K562 (cell line): ENCODE results near the gene SORCS1. TPM values are rescaled to one million over a fixed set of nuclear protein-coding genes. Genes with fewer than 3 reads are reported as not detected.
A peak's percentile ranks its signal among the peaks of the same experiment; 100 is the strongest.

Source experiments
- ETV6 ChIP-seq, 3 experiments: fragments of 150-350 bp in 1 of 3; sonication (generic) in 1 of 3; formaldehyde crosslinking in 1 of 3; IDR thresholded peaks; 2 replicates each; pipeline versions ENCODE4 v1.6.1 to v1.8.0; 2014 to 2022; ENCODE audit warnings: borderline replicate concordance in 2 of 3, low read depth in 2 of 3, antibody characterized with exemption in 1 of 3, low read length in 1 of 3, mild to moderate bottlenecking in 1 of 3, missing genetic modification reagents in 1 of 3
- GTF2A2 ChIP-seq: IDR thresholded peaks from 2 replicates; pipeline ENCODE4 v1.6.1; 2016; ENCODE audit warnings: mild to moderate bottlenecking, missing genetic modification characterization, missing compliant biosample characterization
- HDAC8 ChIP-seq: fragments of 450-650 bp; IDR thresholded peaks from 2 replicates; pipeline ENCODE4 v1.6.1; 2016; ENCODE audit warnings: mild to moderate bottlenecking, missing genetic modification characterization, moderate library complexity, missing compliant biosample characterization
- ILF3 ChIP-seq: fragments of 450-650 bp; IDR thresholded peaks from 2 replicates; pipeline ENCODE4 v1.6.1; 2018; ENCODE audit warnings: antibody characterized with exemption, mild to moderate bottlenecking, moderate library complexity, borderline replicate concordance
- KLF10 ChIP-seq: fragments of 250-450 bp; sonication (Bioruptor Pico); IDR thresholded peaks from 2 replicates; pipeline ENCODE4 v1.6.1; 2021; ENCODE audit warnings: matching md5 sums
- LARP7 ChIP-seq: fragments of 450-650 bp; IDR thresholded peaks from 2 replicates; pipeline ENCODE4 v1.6.1; 2016
- LEF1 ChIP-seq: fragments of 450-650 bp; IDR thresholded peaks from 2 replicates; pipeline ENCODE4 v1.6.1; 2016; ENCODE audit warnings: mild to moderate bottlenecking
- MAZ ChIP-seq, 2 experiments: fragments of 450-650 bp in 1 of 2; sonication (generic) in 1 of 2; formaldehyde crosslinking; IDR thresholded peaks in 1 of 2; conservative IDR thresholded peaks in 1 of 2; 2 replicates each; pipeline versions ENCODE4 v1.4.0 to v1.5.0; 2020; ENCODE audit warnings: mild to moderate bottlenecking in 1 of 2, missing genetic modification reagents in 1 of 2
- MTF1 ChIP-seq: fragments of 250-450 bp; sonication (Bioruptor Pico); IDR thresholded peaks from 2 replicates; pipeline ENCODE4 v1.9.0; 2021; ENCODE audit warnings: moderate library complexity, mild to moderate bottlenecking, inconsistent platforms, borderline replicate concordance
- MXI1 ChIP-seq: IDR thresholded peaks from 2 replicates; pipeline ENCODE4 v1.6.1; 2011; ENCODE audit warnings: low read depth, mild to moderate bottlenecking, improper control_type of control experiment, low read length
- MYC ChIP-seq, 2 experiments: fragments of 250-450 bp in 1 of 2; sonication (Bioruptor Pico) in 1 of 2; IDR thresholded peaks; 2 replicates each; pipeline versions ENCODE4 v1.5.1 to v1.6.1; 2012 to 2021; ENCODE audit warnings: low read depth in 2 of 2, borderline replicate concordance in 1 of 2, improper control_type of control experiment in 1 of 2, low read length in 1 of 2, mild to moderate bottlenecking in 1 of 2, moderate library complexity in 1 of 2
- NELFE ChIP-seq: IDR thresholded peaks from 2 replicates; pipeline ENCODE4 v1.6.1; 2011; ENCODE audit warnings: mild to moderate bottlenecking; ENCODE audit not compliant: insufficient read depth, insufficient read length
- PML ChIP-seq: IDR thresholded peaks from 2 replicates; pipeline ENCODE4 v1.6.1; 2012; ENCODE audit warnings: low read length, inconsistent platforms
- RBFOX2 ChIP-seq: fragments of 200-400 bp; formaldehyde crosslinking; IDR thresholded peaks from 2 replicates; pipeline ENCODE4 v1.6.1; 2017; ENCODE audit warnings: low read depth, mild to moderate bottlenecking, low read length, moderate library complexity
- REST ChIP-seq, 2 experiments: fragments of 450-650 bp; formaldehyde crosslinking in 1 of 2; IDR thresholded peaks; 2 replicates each; pipeline versions ENCODE4 v1.4.0 to v1.6.1; 2014 to 2020; ENCODE audit warnings: mild to moderate bottlenecking in 2 of 2, borderline replicate concordance in 1 of 2, low read depth in 1 of 2
- RUNX1 ChIP-seq: sonication (generic); IDR thresholded peaks from 2 replicates; pipeline ENCODE4 v1.6.1; 2016; ENCODE audit warnings: antibody characterized with exemption, low read depth
- SRSF1 ChIP-seq: fragments of 200-400 bp; formaldehyde crosslinking; IDR thresholded peaks from 2 replicates; pipeline ENCODE4 v1.6.1; 2017; ENCODE audit warnings: mild to moderate bottlenecking, low read depth, low read length, moderate library complexity
- XRCC3 ChIP-seq: fragments of 450-650 bp; IDR thresholded peaks from 2 replicates; pipeline ENCODE4 v1.6.1; 2017; ENCODE audit warnings: mild to moderate bottlenecking, moderate library complexity
- ZNF584 ChIP-seq: fragments of 200-800 bp; sonication (Bioruptor generic); IDR thresholded peaks from 2 replicates; pipeline ENCODE4 v1.6.1; 2016; ENCODE audit warnings: low read depth, mild to moderate bottlenecking, missing genetic modification characterization, missing compliant biosample characterization
- polyA plus RNA-seq, 8 experiments: library from polyadenylated mRNA; depleted of rRNA in 4 of 8; stranded (reverse) in 5 of 8; unstranded in 3 of 8; fragments of >200 nt; fragmentation: Nextera tagmentation in 2 of 8; fragmentation: Illumina TruSeq in 1 of 8; extraction: Ambion mirVana in 2 of 8; extraction: Trizol in 1 of 8; gene quantifications; 2 replicates each; pipeline versions ENCODE4 v1.2.1 to v1.2.3, GENCODE V29; 2011 to 2014; ENCODE audit warnings: inconsistent platforms in 1 of 8, missing spikeins in 1 of 8
- total RNA-seq, 7 experiments: library from RNA; depleted of rRNA in 6 of 7; stranded (reverse); fragments of >200 nt in 6 of 7; fragmentation: Illumina TruSeq in 2 of 7; extraction: Trizol in 2 of 7; gene quantifications; 2 replicates each; pipeline versions ENCODE4 v1.2.1 to v1.2.3, GENCODE V29; 2011 to 2021; ENCODE audit warnings: low replicate concordance in 1 of 7

The SORCS1 gene
- total and polyA plus RNA-seq, 9 of the 15 experiments (the other 6 are each of a cell fraction or from before 2014, with no cell fraction given), result 1.5 to 3.9 (median 2.7) TPM

GRCh38 chr10:107022600-107023354 lies 141.7 kb downstream of the SORCS1 start (continued):
- TF ChIP-seq LARP7 (no peak), NELFE (no peak), LEF1 (peak; percentile 82; the same call in 1 of the 2 replicates), KLF10 (CRISPR knock-in tag) (no peak), RUNX1 (no peak), GTF2A2 (tag) (no peak), MYC (IDR thresholded peaks at IDR 0.05; ENCODE audit: low read depth, low read length) (peak; percentile 91), MYC (CRISPR knock-in tag; IDR thresholded peaks at IDR 0.05; ENCODE audit: borderline replicate concordance, low read depth) (no peak), ZNF584 (CRISPR knock-in tag) (peak; percentile 85), MTF1 (CRISPR knock-in tag) (no peak), XRCC3 (no peak), PML (peak; percentile 70), HDAC8 (tag) (no peak), ILF3 (no peak), ETV6 (IDR thresholded peaks at IDR 0.05; ENCODE audit: borderline replicate concordance in 1 of 2, low read depth in 2 of 2, low read length in 1 of 2) (no peak), ETV6 (CRISPR knock-in tag; IDR thresholded peaks at IDR 0.05; ENCODE audit: borderline replicate concordance) (no peak), REST (IDR thresholded peaks at IDR 0.05; ENCODE audit: borderline replicate concordance) (peak; percentile 19; the same call in 1 of the 2 replicates), REST (CRISPR knock-in tag; IDR thresholded peaks at IDR 0.05; ENCODE audit: low read depth) (no peak), RBFOX2 (peak; percentile 53), MXI1 (peak; percentile 56; the same call in 1 of the 2 replicates), MAZ (CRISPR knock-in tag; conservative IDR thresholded peaks at IDR 0.05 in 1 of 2, IDR thresholded peaks at IDR 0.05 in 1 of 2) (no peak), SRSF1 (no peak)
